Liver (tissue), 9 donors: ENCODE measurements around the gene SLC17A7. TPM values are rescaled to one million over a fixed set of nuclear protein-coding genes. Genes with fewer than 3 reads are reported as not detected.

ENCODE experiments used
- DNase-seq: peaks from one replicate; pipeline ENCODE4 v3.0.0-alpha.2; 2017; ENCODE audit warnings: low spot score
- H3K27ac ChIP-seq, 2 donors: one replicate each; pipeline ENCODE4 v1.7.0; 2013; ENCODE audit warnings: inconsistent platforms in 2 of 2, low read length in 2 of 2, control low read depth in 1 of 2, low read depth in 1 of 2, mild to moderate bottlenecking in 1 of 2
- H3K27me3 ChIP-seq, 4 donors: one replicate each; pipeline versions ENCODE4 v1.6.1 to v1.7.0; 2013; ENCODE audit warnings: low read length in 3 of 4, inconsistent platforms in 1 of 4, mild to moderate bottlenecking in 1 of 4, moderate library complexity in 1 of 4; ENCODE audit not compliant: control insufficient read depth in 4 of 4, insufficient read depth in 4 of 4
- H3K36me3 ChIP-seq, 4 donors: one replicate each; pipeline versions ENCODE4 v1.6.1 to v1.7.0; 2013; ENCODE audit warnings: low read length in 3 of 4, mild to moderate bottlenecking in 3 of 4, low read depth in 1 of 4, moderate library complexity in 1 of 4; ENCODE audit not compliant: control insufficient read depth in 4 of 4, insufficient read depth in 3 of 4
- H3K4me1 ChIP-seq, 4 donors: one replicate each; pipeline versions ENCODE4 v1.6.1 to v1.7.0; 2013; ENCODE audit warnings: low read length in 3 of 4, mild to moderate bottlenecking in 3 of 4, moderate library complexity in 1 of 4; ENCODE audit not compliant: control insufficient read depth in 4 of 4, insufficient read depth in 4 of 4
- H3K4me3 ChIP-seq, 3 donors: one replicate each; pipeline versions ENCODE4 v1.6.1 to v1.7.0; 2013; ENCODE audit warnings: low read length in 3 of 3, control low read depth in 1 of 3, low read depth in 1 of 3, mild to moderate bottlenecking in 1 of 3
- H3K9ac ChIP-seq, 2 donors: one replicate each; pipeline ENCODE4 v1.7.0; 2013; ENCODE audit warnings: low read length in 2 of 2, mild to moderate bottlenecking in 2 of 2, moderate library complexity in 2 of 2, control low read depth in 1 of 2, low read depth in 1 of 2
- H3K9me3 ChIP-seq, 4 donors: one replicate each; pipeline versions ENCODE4 v1.6.1 to v1.7.0; 2013; ENCODE audit warnings: low read length in 3 of 4; ENCODE audit not compliant: control insufficient read depth in 4 of 4
- ATF3 ChIP-seq: IDR thresholded peaks from 2 replicates; pipeline ENCODE4 v1.6.1; 2016; ENCODE audit warnings: antibody characterized with exemption
- CTCF ChIP-seq: fragments of 150-350 bp; IDR thresholded peaks from 2 replicates; pipeline ENCODE4 v1.5.1; 2017; ENCODE audit warnings: improper control_type of control experiment, low read depth, low read length; ENCODE audit not compliant: missing input control
- EGR1 ChIP-seq, 2 donors: IDR thresholded peaks; 2 replicates each; pipeline ENCODE4 v1.6.1; 2016 to 2018; ENCODE audit warnings: antibody characterized with exemption in 2 of 2, low read depth in 2 of 2
- FOXA1 ChIP-seq: IDR thresholded peaks from 2 replicates; pipeline ENCODE4 v1.6.1; 2016; ENCODE audit warnings: antibody characterized with exemption
- FOXA2 ChIP-seq: IDR thresholded peaks from 2 replicates; pipeline ENCODE4 v1.6.1; 2016; ENCODE audit warnings: antibody characterized with exemption
- GABPA ChIP-seq, 2 donors: IDR thresholded peaks in 1 of 2; conservative IDR thresholded peaks in 1 of 2; 2 replicates each; pipeline ENCODE4 v1.6.1; 2016; ENCODE audit warnings: antibody characterized with exemption in 2 of 2, mild to moderate bottlenecking in 1 of 2, moderate library complexity in 1 of 2
- HNF4A ChIP-seq, 2 donors: conservative IDR thresholded peaks; 2 replicates each; pipeline ENCODE4 v1.6.1; 2016; ENCODE audit warnings: antibody characterized with exemption in 2 of 2, mild to moderate bottlenecking in 2 of 2
- HNF4G ChIP-seq: IDR thresholded peaks from 2 replicates; pipeline ENCODE4 v1.6.1; 2016; ENCODE audit warnings: antibody characterized with exemption
- JUND ChIP-seq, 2 donors: IDR thresholded peaks; 2 replicates each; pipeline ENCODE4 v1.6.1; 2016; ENCODE audit warnings: antibody characterized with exemption in 2 of 2
- MAX ChIP-seq: IDR thresholded peaks from 2 replicates; pipeline ENCODE4 v1.6.1; 2016; ENCODE audit warnings: antibody characterized with exemption
- NR2F2 ChIP-seq: IDR thresholded peaks from 2 replicates; pipeline ENCODE4 v1.6.1; 2016; ENCODE audit warnings: antibody characterized with exemption
- RAD21 ChIP-seq, 2 donors: IDR thresholded peaks; 2 replicates each; pipeline ENCODE4 v1.6.1; 2016; ENCODE audit warnings: antibody characterized with exemption in 2 of 2, mild to moderate bottlenecking in 2 of 2
- REST ChIP-seq: IDR thresholded peaks from 2 replicates; pipeline ENCODE4 v1.6.1; 2016; ENCODE audit warnings: antibody characterized with exemption, mild to moderate bottlenecking
- RXRA ChIP-seq, 2 donors: IDR thresholded peaks; 2 replicates each; pipeline ENCODE4 v1.6.1; 2017 to 2018; ENCODE audit warnings: antibody characterized with exemption in 2 of 2, mild to moderate bottlenecking in 1 of 2
- SP1 ChIP-seq: IDR thresholded peaks from 2 replicates; pipeline ENCODE4 v1.6.1; 2018; ENCODE audit warnings: antibody characterized with exemption, mild to moderate bottlenecking
- TAF1 ChIP-seq: conservative IDR thresholded peaks from 2 replicates; pipeline ENCODE4 v1.6.1; 2016; ENCODE audit warnings: antibody characterized with exemption, mild to moderate bottlenecking
- YY1 ChIP-seq: IDR thresholded peaks from 2 replicates; pipeline ENCODE4 v1.6.1; 2016; ENCODE audit warnings: antibody characterized with exemption, mild to moderate bottlenecking
- ZBTB33 ChIP-seq: IDR thresholded peaks from 2 replicates; pipeline ENCODE4 v1.6.1; 2016; ENCODE audit warnings: antibody characterized with exemption
- WGBS: extraction: QIAGEN DNeasy Blood & Tissue Kit; methylation state at CpG from one replicate; pipeline ENCODE4 v1.1.7; 2013; 5-methylcytosine and 5-hydroxymethylcytosine counted together
- polyA plus RNA-seq, 2 donors: library from polyadenylated mRNA; stranded (reverse) in 1 of 2; unstranded in 1 of 2; fragments of 200-250 nt in 1 of 2; fragments of >200 nt in 1 of 2; fragmentation: Nextera tagmentation in 1 of 2; extraction: Ambion mirVana in 1 of 2; gene quantifications; one replicate each; pipeline versions ENCODE4 v1.2.1 to v1.2.3, GENCODE V29; 2013 to 2015
- total RNA-seq, 2 donors: library from RNA; depleted of rRNA; stranded (reverse); fragments of >200 nt; gene quantifications; one replicate each; pipeline ENCODE4 v1.2.3, GENCODE V29; 2014
- donor health status: healthy.
- donor health status: healthy.
- donor health status: healthy.
- donor health status: healthy.
- donor health status: healthy.

SLC17A7 gene
- total and polyA plus RNA-seq, 4 donors = 0.06 to 0.08 TPM; not detected in 2

- DNase-seq = no peak
- H3K4me3 ChIP-seq = no peak within 1 kb of the TSS
- 33% methylated on average over 7 of the region's 7 CpGs for WGBS
- no peak within 1 kb of the TSS for H3K27ac ChIP-seq
- no peaks in the 10 kb centered on the region for H3K36me3 ChIP-seq
- no peaks in the 10 kb centered on the region for H3K9me3 ChIP-seq
- H3K4me1 ChIP-seq = peaks cover 5 to 11% (median 8%) of the 10 kb centered on the region in 4 donors
- TF ChIP-seq RAD21 (IDR thresholded peaks at IDR 0.05) (no peak), GABPA (IDR thresholded peaks at IDR 0.05 in 1 of 2, conservative IDR thresholded peaks at IDR 0.05 in 1 of 2) (no peak), RXRA (IDR thresholded peaks at IDR 0.05) (no peak), EGR1 (IDR thresholded peaks at IDR 0.05; ENCODE audit: low read depth in 2 of 2) (no peak), MAX (no peak), ZBTB33 (no peak), CTCF (no peak), TAF1 (no peak), NR2F2 (no peak), ATF3 (no peak), JUND (IDR thresholded peaks at IDR 0.05) (no peak), HNF4G (no peak), SP1 (no peak), YY1 (no peak), REST (no peak), HNF4A (conservative IDR thresholded peaks at IDR 0.05) (no peak), FOXA1 (no peak), FOXA2 (no peak)
- H3K27me3 ChIP-seq = peaks cover 6 to 38% (median 18%) of the 10 kb centered on the region in 4 donors
- H3K9ac ChIP-seq = no peak within 1 kb of the TSS
These were observed 16.1 kb downstream of the SLC17A7 start, which contains the start of gene GFY for GRCh38 chr19:49425178-49425577. Gene GFY (plus strand): TSS chr19:49425388. CDS start chr19:49426431, 1,043 bp downstream.
